Memory B cell (primary cell): Measurements from ENCODE around the gene GMDS.

Experiments used
- ATAC-seq: fragments of 150-1000 bp; cut with Tn5 transposase; 2 replicates; pipeline ENCODE4 v1.10.0; 2021; ENCODE audit warnings: low read depth, mild to moderate bottlenecking, moderate library complexity
- DNase-seq, 2 donors: peaks; one replicate each; pipeline ENCODE4 v3.0.0; 2022; ENCODE audit warnings: low spot score in 2 of 2
- H3K27ac Mint-ChIP-seq: one replicate; pipeline ENCODE4 v1.8.0; 2022; ENCODE audit warnings: mild to moderate bottlenecking, moderate library complexity, mixed read lengths
- H3K27me3 Mint-ChIP-seq: one replicate; pipeline ENCODE4 v1.8.0; 2022; ENCODE audit warnings: mixed read lengths
- H3K36me3 Mint-ChIP-seq: one replicate; pipeline ENCODE4 v1.8.0; 2022; ENCODE audit warnings: mild to moderate bottlenecking, mixed read lengths
- H3K4me1 Mint-ChIP-seq: one replicate; pipeline ENCODE4 v1.8.0; 2022; ENCODE audit warnings: mixed read lengths
- H3K4me3 Mint-ChIP-seq: one replicate; pipeline ENCODE4 v1.8.0; 2022; ENCODE audit warnings: mild to moderate bottlenecking, moderate library complexity, mixed read lengths
- H3K9me3 Mint-ChIP-seq: one replicate; pipeline ENCODE4 v1.8.0; 2022; ENCODE audit warnings: mixed read lengths

GMDS gene

GRCh38 chr6:1834646-1835516, 410.5 kb downstream of the GMDS start:
- H3K27me3 Mint-ChIP-seq = no peaks in the 10 kb centered on the region
- peaks cover 11% of the 10 kb centered on the region for H3K36me3 Mint-ChIP-seq
- peaks cover 4% of the 10 kb centered on the region for H3K9me3 Mint-ChIP-seq
- H3K27ac Mint-ChIP-seq = no peak overlapping the region
- no peak for ATAC-seq
- no peak overlapping the region for H3K4me3 Mint-ChIP-seq
- DNase-seq = no peak
- H3K4me1 Mint-ChIP-seq = no peaks in the 10 kb centered on the region

- Mint-ChIP-seq H3K4me1 (no peaks in the 10 kb centered on the region), H3K4me3 (no peak overlapping the region), H3K27ac (no peak overlapping the region), H3K36me3 (peaks cover 14% of the 10 kb centered on the region), H3K27me3 (no peaks in the 10 kb centered on the region), H3K9me3 (peaks cover 4% of the 10 kb centered on the region)
- DNase-seq (no peak), ATAC-seq (no peak)
Observed at GRCh38 chr6:1834207-1834606, 411.2 kb downstream of the GMDS start.

GRCh38 chr6:1832844-1833787, 412.3 kb downstream of the GMDS start:
- Mint-ChIP-seq H3K4me1 (no peaks in the 10 kb centered on the region), H3K9me3 (peaks cover 11% of the 10 kb centered on the region), H3K36me3 (peaks cover 21% of the 10 kb centered on the region), H3K4me3 (no peak overlapping the region), H3K27me3 (no peaks in the 10 kb centered on the region), H3K27ac (no peak overlapping the region)
- DNase-seq (no peak), ATAC-seq (no peak)

GRCh38 chr6:1832358-1832757, 413.0 kb downstream of the GMDS start:
- no peak overlapping the region for H3K27ac Mint-ChIP-seq
- H3K9me3 Mint-ChIP-seq = peaks cover 18% of the 10 kb centered on the region
- peaks cover 26% of the 10 kb centered on the region for H3K36me3 Mint-ChIP-seq
- no peaks in the 10 kb centered on the region for H3K4me1 Mint-ChIP-seq
- H3K27me3 Mint-ChIP-seq = no peaks in the 10 kb centered on the region
- no peak overlapping the region for H3K4me3 Mint-ChIP-seq
- no peak for DNase-seq
- no peak for ATAC-seq

- Mint-ChIP-seq H3K27me3 (no peaks in the 10 kb centered on the region), H3K36me3 (peaks cover 23% of the 10 kb centered on the region), H3K9me3 (peaks cover 18% of the 10 kb centered on the region), H3K4me1 (peaks cover 11% of the 10 kb centered on the region), H3K27ac (no peak overlapping the region), H3K4me3 (no peak overlapping the region)
- ATAC-seq (no peak), DNase-seq (no peak)
Observed at GRCh38 chr6:1827984-1828793, 417.2 kb downstream of the GMDS start.

GRCh38 chr6:1825926-1826325, 419.5 kb downstream of the GMDS start:
- Mint-ChIP-seq H3K4me1 (peaks cover 11% of the 10 kb centered on the region), H3K4me3 (no peak overlapping the region)

GRCh38 chr6:1825277-1825676, 420.1 kb downstream of the GMDS start:
- Mint-ChIP-seq H3K9me3 (peaks cover 17% of the 10 kb centered on the region), H3K36me3 (peaks cover 17% of the 10 kb centered on the region), H3K4me1 (peaks cover 11% of the 10 kb centered on the region), H3K4me3 (no peak overlapping the region), H3K27me3 (no peaks in the 10 kb centered on the region), H3K27ac (no peak overlapping the region)
- DNase-seq = no peak
- ATAC-seq = peak; percentile 80

More at GRCh38 chr6:1825926-1826325, 419.5 kb downstream of the GMDS start:
- no peak overlapping the region for H3K27ac Mint-ChIP-seq
- H3K36me3 Mint-ChIP-seq = peaks cover 18% of the 10 kb centered on the region
- H3K9me3 Mint-ChIP-seq = peaks cover 18% of the 10 kb centered on the region
- no peaks in the 10 kb centered on the region for H3K27me3 Mint-ChIP-seq
- DNase-seq (no peak), ATAC-seq (no peak)

GRCh38 chr6:1821513-1822183, 423.8 kb downstream of the GMDS start:
- Mint-ChIP-seq H3K27ac (no peak overlapping the region), H3K27me3 (no peaks in the 10 kb centered on the region), H3K36me3 (peaks cover 2% of the 10 kb centered on the region), H3K4me3 (no peak overlapping the region), H3K4me1 (peaks cover 11% of the 10 kb centered on the region), H3K9me3 (no peaks in the 10 kb centered on the region)
- ATAC-seq (no peak), DNase-seq (no peak)

- Mint-ChIP-seq H3K27ac (no peak overlapping the region), H3K9me3 (no peaks in the 10 kb centered on the region), H3K4me3 (no peak overlapping the region), H3K27me3 (no peaks in the 10 kb centered on the region), H3K4me1 (peaks cover 11% of the 10 kb centered on the region), H3K36me3 (peaks cover 2% of the 10 kb centered on the region)
- ATAC-seq (no peak), DNase-seq (no peak)
Observed at GRCh38 chr6:1821164-1821512, 424.3 kb downstream of the GMDS start.

- ATAC-seq (no peak), DNase-seq (no peak)
- H3K27ac Mint-ChIP-seq = no peak overlapping the region
- peaks cover 2% of the 10 kb centered on the region for H3K36me3 Mint-ChIP-seq
- no peaks in the 10 kb centered on the region for H3K27me3 Mint-ChIP-seq
- no peaks in the 10 kb centered on the region for H3K9me3 Mint-ChIP-seq
- no peak overlapping the region for H3K4me3 Mint-ChIP-seq
- peaks cover 11% of the 10 kb centered on the region for H3K4me1 Mint-ChIP-seq
Observed at GRCh38 chr6:1820714-1821113, 424.7 kb downstream of the GMDS start.

- Mint-ChIP-seq H3K27me3 (no peaks in the 10 kb centered on the region), H3K4me3 (no peak overlapping the region), H3K27ac (no peak overlapping the region), H3K4me1 (peaks cover 6% of the 10 kb centered on the region), H3K9me3 (no peaks in the 10 kb centered on the region), H3K36me3 (peaks cover 2% of the 10 kb centered on the region)
- ATAC-seq (no peak), DNase-seq (no peak)
Observed at GRCh38 chr6:1820165-1820564, 425.2 kb downstream of the GMDS start.

- peaks cover 2% of the 10 kb centered on the region for H3K36me3 Mint-ChIP-seq
- DNase-seq (no peak), ATAC-seq (no peak)
- no peak overlapping the region for H3K27ac Mint-ChIP-seq
- peaks cover 2% of the 10 kb centered on the region for H3K4me1 Mint-ChIP-seq
- H3K4me3 Mint-ChIP-seq = no peak overlapping the region
- no peaks in the 10 kb centered on the region for H3K9me3 Mint-ChIP-seq
- no peaks in the 10 kb centered on the region for H3K27me3 Mint-ChIP-seq
Observed at GRCh38 chr6:1819007-1819406, 426.4 kb downstream of the GMDS start.

- ATAC-seq = no peak
- no peaks in the 10 kb centered on the region for H3K4me1 Mint-ChIP-seq
- no peaks in the 10 kb centered on the region for H3K9me3 Mint-ChIP-seq
- H3K27me3 Mint-ChIP-seq = no peaks in the 10 kb centered on the region
- no peak for DNase-seq
- no peak overlapping the region for H3K27ac Mint-ChIP-seq
- peaks cover 4% of the 10 kb centered on the region for H3K36me3 Mint-ChIP-seq
- H3K4me3 Mint-ChIP-seq = no peak overlapping the region
Observed at GRCh38 chr6:1817033-1817761, 428.2 kb downstream of the GMDS start.
